Measurements from ENCODE around the gene CD86.

CD86 gene

GRCh38 chr3:122168044-122168443 is 112.9 kb downstream of the CD86 start:
- DNase-seq (ENCODE audit: low read depth), result no peak
- no peak overlapping the region for H3K4me3 ChIP-seq (replicated peaks; ENCODE audit: low read depth, low read length)
- TF ChIP-seq, protein P1, sequence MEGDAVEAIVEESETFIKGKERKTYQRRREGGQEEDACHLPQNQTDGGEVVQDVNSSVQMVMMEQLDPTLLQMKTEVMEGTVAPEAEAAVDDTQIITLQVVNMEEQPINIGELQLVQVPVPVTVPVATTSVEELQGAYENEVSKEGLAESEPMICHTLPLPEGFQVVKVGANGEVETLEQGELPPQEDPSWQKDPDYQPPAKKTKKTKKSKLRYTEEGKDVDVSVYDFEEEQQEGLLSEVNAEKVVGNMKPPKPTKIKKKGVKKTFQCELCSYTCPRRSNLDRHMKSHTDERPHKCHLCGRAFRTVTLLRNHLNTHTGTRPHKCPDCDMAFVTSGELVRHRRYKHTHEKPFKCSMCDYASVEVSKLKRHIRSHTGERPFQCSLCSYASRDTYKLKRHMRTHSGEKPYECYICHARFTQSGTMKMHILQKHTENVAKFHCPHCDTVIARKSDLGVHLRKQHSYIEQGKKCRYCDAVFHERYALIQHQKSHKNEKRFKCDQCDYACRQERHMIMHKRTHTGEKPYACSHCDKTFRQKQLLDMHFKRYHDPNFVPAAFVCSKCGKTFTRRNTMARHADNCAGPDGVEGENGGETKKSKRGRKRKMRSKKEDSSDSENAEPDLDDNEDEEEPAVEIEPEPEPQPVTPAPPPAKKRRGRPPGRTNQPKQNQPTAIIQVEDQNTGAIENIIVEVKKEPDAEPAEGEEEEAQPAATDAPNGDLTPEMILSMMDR (IDR thresholded peaks at IDR 0.05; ENCODE audit: low read length, missing control alignments), result no peak

DNA sequence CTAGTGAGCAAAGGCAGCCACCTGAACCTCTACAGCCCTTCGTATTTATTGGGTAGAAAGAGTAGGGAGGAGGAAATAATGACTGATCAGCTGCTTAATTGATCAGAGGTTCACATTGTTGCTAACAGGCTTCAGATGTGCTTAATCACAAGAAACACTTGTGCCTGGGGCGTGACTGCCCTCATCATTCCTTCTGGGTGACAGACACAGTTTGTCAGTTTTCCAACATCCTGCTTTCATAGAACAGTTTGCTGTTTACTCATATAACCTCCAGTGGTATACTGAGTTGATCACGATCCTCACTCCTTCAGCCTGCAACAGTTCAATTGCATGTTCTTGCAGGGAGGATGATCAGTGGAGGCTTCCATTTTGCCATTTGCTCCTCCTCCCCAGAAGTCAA is 114.7 kb downstream of the CD86 start:
- TF ChIP-seq, protein P1 (IDR thresholded peaks at IDR 0.05; ENCODE audit: low read length, missing control alignments), result no peak
- no peak for DNase-seq (ENCODE audit: low read depth)
- H3K4me3 ChIP-seq (replicated peaks; ENCODE audit: low read depth, low read length), result no peak overlapping the region
